Small intestine (tissue), 7 donors: ENCODE measurements around the gene ABTB2. TPM values are rescaled to one million over a fixed set of nuclear protein-coding genes. Genes with fewer than 3 reads are reported as not detected.

Experiments used
- DNase-seq, 2 donors: peaks; one replicate each; pipeline versions ENCODE4 v3.0.0 to v3.0.0-alpha.2; 2013
- FAIRE-seq: peaks from 2 replicates; lab custom pipeline; 2012; peaks lifted over from hg19 to GRCh38; lab: Jason Lieb, UNC
- H3K27ac ChIP-seq, 3 donors: one replicate each; pipeline ENCODE4 v1.5.1; 2013; ENCODE audit warnings: low read length in 2 of 3, mild to moderate bottlenecking in 2 of 3, control low read depth in 1 of 3, inconsistent platforms in 1 of 3, low read depth in 1 of 3, moderate library complexity in 1 of 3
- H3K27me3 ChIP-seq, 3 donors: one replicate each; pipeline ENCODE4 v1.6.1; 2013; ENCODE audit warnings: low read length in 3 of 3, inconsistent platforms in 1 of 3; ENCODE audit not compliant: control insufficient read depth in 3 of 3, insufficient read depth in 3 of 3
- H3K36me3 ChIP-seq, 3 donors: one replicate each; pipeline ENCODE4 v1.6.1; 2013; ENCODE audit warnings: low read length in 3 of 3, inconsistent platforms in 1 of 3, low read depth in 1 of 3, mild to moderate bottlenecking in 1 of 3, moderate library complexity in 1 of 3; ENCODE audit not compliant: control insufficient read depth in 3 of 3, insufficient read depth in 2 of 3
- H3K4me1 ChIP-seq, 3 donors: one replicate each; pipeline ENCODE4 v1.6.1; 2013; ENCODE audit warnings: low read length in 2 of 3, inconsistent platforms in 1 of 3, low read depth in 1 of 3, mild to moderate bottlenecking in 1 of 3, moderate library complexity in 1 of 3; ENCODE audit not compliant: control insufficient read depth in 3 of 3, insufficient read depth in 2 of 3
- H3K4me3 ChIP-seq, 3 donors: one replicate each; pipeline ENCODE4 v1.5.1; 2013; ENCODE audit warnings: low read length in 3 of 3, control low read depth in 1 of 3, inconsistent platforms in 1 of 3, low read depth in 1 of 3, mild to moderate bottlenecking in 1 of 3, moderate library complexity in 1 of 3
- H3K9me3 ChIP-seq, 2 donors: one replicate each; pipeline ENCODE4 v1.6.1; 2013; ENCODE audit warnings: low read depth in 1 of 2, low read length in 1 of 2; ENCODE audit not compliant: control insufficient read depth in 2 of 2, insufficient read depth in 1 of 2
- WGBS, 3 donors: extraction: QIAGEN DNeasy Blood & Tissue Kit; methylation state at CpG; one replicate each; pipeline ENCODE4 v1.1.7; 2013; 5-methylcytosine and 5-hydroxymethylcytosine counted together
- polyA plus RNA-seq, 4 donors: library from polyadenylated mRNA; stranded (reverse) in 3 of 4; unstranded in 1 of 4; fragments of 200-250 nt in 3 of 4; fragments of 120-200 nt in 1 of 4; gene quantifications; one replicate each; pipeline versions ENCODE4 v1.2.1 to v1.2.3, GENCODE V29; 2013
- donor health status: healthy with polysubstance abuse.
- donor health status: control.
- donor health status: control.
- donor health status: Bipolar disorder and iron deficiency.
- donor health status: healthy.

Gene ABTB2
- polyA plus RNA-seq, 4 donors: 0.64 to 25.1 (median 13.5) TPM

DNA sequence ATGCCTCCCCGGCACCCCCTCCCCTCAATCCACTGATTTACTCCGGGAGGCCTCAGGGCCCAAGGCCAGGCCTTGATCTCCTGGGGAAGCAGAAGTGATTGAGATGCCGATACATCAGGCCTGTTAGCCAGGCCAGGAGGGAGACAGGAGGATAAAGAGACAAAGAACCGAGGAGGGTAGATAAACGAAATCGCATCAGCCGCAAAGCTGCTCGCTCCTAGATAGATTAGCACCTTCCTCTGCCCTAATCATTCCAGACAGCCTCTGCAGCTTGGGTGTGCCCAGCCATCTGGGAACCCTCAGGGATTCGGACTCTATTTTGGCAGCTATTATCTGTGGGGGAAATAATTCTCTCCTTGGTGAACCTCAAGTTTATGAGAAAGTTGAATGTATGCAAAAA lies 121.2 kb downstream of the ABTB2 start:
- no peak for DNase-seq
- FAIRE-seq: no peak
- H3K9me3 ChIP-seq: no peaks in the 10 kb centered on the region
- WGBS, 3 donors: 90 to 96% (median 93%) methylated on average over 9 of the region's 9 CpGs
- H3K27ac ChIP-seq: no peak overlapping the region
- H3K27me3 ChIP-seq: peaks cover 0 to 3% (median 0%) of the 10 kb centered on the region in 3 donors
- H3K4me1 ChIP-seq: peaks cover 6 to 9% (median 9%) of the 10 kb centered on the region in 3 donors
- no peaks in the 10 kb centered on the region for H3K36me3 ChIP-seq
- H3K4me3 ChIP-seq: no peak overlapping the region

DNA sequence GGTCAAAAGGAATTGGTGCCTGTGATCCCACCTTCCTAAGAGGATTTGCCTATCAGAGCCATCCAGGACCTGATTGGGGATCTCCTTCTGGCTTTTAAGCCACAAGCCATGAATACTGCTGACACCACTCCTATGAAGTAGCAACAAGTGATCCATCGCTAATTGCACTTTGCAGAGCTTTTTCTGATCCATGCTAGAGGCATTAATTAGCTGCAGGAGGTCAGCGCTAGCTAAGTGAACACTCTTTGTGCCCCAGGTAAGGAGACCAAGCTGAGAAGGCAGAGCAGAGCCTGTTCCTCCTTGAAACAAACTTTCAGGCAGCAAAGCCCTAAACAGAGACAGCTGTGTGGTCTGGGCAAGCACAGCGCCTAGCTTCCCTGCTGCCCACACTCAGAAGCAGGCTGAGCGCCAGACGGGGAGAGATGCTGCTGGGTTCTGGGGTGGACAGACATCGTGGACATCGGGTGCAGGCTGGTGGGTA lies 122.2 kb downstream of the ABTB2 start:
- Histone ChIP-seq H3K9me3 (no peaks in the 10 kb centered on the region), H3K4me3 (no peak overlapping the region), H3K27me3 (peaks cover 0 to 3% (median 0%) of the 10 kb centered on the region in 3 donors), H3K27ac (peak overlapping the region in 1 of 3 donors; percentile 86), H3K36me3 (no peaks in the 10 kb centered on the region), H3K4me1 (peaks cover 5 to 9% (median 6%) of the 10 kb centered on the region in 3 donors)
- FAIRE-seq: no peak
- 82 to 84% (median 82%) methylated on average over 7 of the region's 7 CpGs for WGBS, 3 donors
- DNase-seq: no peak

DNA sequence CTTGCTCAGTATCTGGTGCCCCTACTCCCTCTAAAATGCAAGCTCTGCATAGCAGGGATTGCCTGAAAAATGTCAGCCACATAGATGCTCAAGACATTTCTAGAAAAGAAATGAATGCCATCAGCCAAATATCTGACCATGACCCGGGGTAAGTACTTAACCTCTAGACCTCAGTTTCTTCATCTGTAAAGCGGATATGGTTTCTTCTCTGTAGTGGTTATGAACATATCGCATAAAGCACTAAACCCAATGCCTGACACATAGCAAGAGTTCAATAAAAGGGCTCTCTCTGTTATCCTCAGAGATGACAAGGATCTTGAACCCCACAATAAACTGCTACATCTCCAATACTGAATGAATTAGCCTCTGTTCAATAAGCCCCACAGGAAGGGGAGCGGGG lies 122.6 kb downstream of the ABTB2 start:
- peak in 1 of 2 donors; percentile 28 for DNase-seq
- Histone ChIP-seq H3K4me3 (no peak overlapping the region), H3K9me3 (no peaks in the 10 kb centered on the region), H3K27ac (peak overlapping the region in 2 of 3 donors; percentile 26 to 86), H3K27me3 (peaks cover 0 to 3% (median 0%) of the 10 kb centered on the region in 3 donors), H3K4me1 (peaks cover 5 to 9% (median 6%) of the 10 kb centered on the region in 3 donors), H3K36me3 (no peaks in the 10 kb centered on the region)
- FAIRE-seq: no peak
- WGBS, 3 donors: 54 to 64% (median 55%) methylated on average over 4 of the region's 4 CpGs

DNA sequence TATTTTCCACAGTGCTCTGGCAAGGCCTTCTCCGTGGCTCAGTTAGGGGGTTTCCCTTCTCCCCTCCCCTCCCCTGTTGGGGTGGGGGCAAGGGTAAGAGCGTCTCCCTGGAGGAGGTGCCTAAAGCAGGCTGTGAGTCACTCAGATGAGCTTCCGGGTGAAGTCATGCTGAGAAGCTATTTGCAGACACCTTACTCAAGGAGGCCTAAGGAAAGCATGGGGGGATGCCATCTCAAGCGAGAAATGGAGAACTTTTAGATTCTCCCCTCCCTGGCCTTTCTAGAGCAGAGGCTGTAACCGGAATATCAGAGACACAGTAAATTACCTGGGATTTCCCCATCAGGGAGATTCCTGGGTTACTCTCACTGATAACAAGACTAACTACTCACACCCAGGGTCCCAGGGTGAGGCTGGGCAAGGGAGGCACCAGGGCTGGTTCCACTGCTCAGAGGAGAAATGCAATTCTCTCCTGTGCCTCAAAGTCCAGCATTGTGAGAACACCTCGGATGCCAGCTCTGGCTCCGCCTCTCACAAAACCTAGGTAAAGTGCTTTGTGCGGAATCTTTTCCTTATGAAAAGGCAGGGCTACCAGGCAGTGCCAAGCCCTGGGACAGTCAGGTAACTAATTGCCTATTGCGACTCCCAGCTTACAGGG lies 123.6 kb downstream of the ABTB2 start:
- H3K4me1 ChIP-seq: peaks cover 5 to 9% (median 6%) of the 10 kb centered on the region in 3 donors
- H3K27me3 ChIP-seq: peaks cover 0 to 3% (median 0%) of the 10 kb centered on the region in 3 donors
- FAIRE-seq (no peak), DNase-seq (peak; percentile 79 to 98)
- peak overlapping the region; percentile 58 to 86 (median 76) for H3K27ac ChIP-seq
- no peaks in the 10 kb centered on the region for H3K36me3 ChIP-seq
- H3K9me3 ChIP-seq: no peaks in the 10 kb centered on the region
- 11 to 50% (median 21%) methylated on average over 9 of the region's 9 CpGs for WGBS, 3 donors
- H3K4me3 ChIP-seq: no peak overlapping the region

DNA sequence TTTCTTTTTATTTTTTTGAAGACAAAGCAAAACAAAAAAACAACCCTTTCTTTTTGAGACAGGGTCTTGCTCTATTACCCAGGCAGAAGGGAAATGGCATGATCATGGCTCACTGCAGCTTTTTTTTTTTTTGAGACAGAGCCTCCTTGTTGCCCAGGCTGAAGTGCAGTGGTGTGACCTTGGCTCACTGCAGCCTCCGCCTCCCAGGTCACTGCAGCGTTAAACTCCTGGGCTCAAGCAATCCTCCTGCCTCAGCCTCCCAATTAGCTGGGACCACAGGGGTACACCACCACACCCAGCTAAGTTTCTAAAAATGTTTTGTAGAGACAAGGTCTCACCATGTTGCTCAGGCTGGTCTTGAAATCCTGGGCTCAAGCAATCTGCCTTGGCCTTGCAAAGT lies 124.6 kb downstream of the ABTB2 start:
- Histone ChIP-seq H3K27me3 (no peaks in the 10 kb centered on the region), H3K4me1 (peaks cover 5 to 9% (median 6%) of the 10 kb centered on the region in 3 donors), H3K4me3 (no peak overlapping the region), H3K9me3 (no peaks in the 10 kb centered on the region), H3K27ac (no peak overlapping the region), H3K36me3 (no peaks in the 10 kb centered on the region)
- DNase-seq (no peak), FAIRE-seq (no peak)
- 59 to 83% (median 75%) methylated on average over 2 of the region's 2 CpGs for WGBS, 3 donors

DNA sequence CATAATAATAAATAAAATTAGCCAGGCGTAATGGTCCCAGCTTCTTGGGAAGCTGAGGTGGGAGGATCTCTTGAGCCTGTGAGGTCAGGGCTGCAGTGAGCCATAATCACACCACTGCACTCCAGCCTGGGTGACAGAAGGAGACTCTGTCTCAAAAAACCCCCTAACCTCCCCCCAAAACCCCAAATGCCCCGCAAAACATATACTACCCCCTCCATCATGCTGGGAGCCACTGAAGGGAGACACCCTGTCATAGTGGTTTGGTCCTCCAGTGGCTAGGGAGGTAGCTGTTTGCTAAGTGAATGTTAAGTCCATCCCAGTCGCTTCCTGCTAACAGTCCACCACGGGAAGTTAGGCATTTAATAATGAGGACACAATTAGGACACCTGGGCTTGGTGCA lies 125.0 kb downstream of the ABTB2 start:
- Histone ChIP-seq H3K9me3 (no peaks in the 10 kb centered on the region), H3K27me3 (no peaks in the 10 kb centered on the region), H3K4me1 (peaks cover 5 to 9% (median 6%) of the 10 kb centered on the region in 3 donors), H3K36me3 (no peaks in the 10 kb centered on the region), H3K27ac (no peak overlapping the region), H3K4me3 (no peak overlapping the region)
- 74 to 87% (median 82%) methylated on average over 4 of the region's 4 CpGs for WGBS, 3 donors
- FAIRE-seq: no peak
- DNase-seq: no peak

DNA sequence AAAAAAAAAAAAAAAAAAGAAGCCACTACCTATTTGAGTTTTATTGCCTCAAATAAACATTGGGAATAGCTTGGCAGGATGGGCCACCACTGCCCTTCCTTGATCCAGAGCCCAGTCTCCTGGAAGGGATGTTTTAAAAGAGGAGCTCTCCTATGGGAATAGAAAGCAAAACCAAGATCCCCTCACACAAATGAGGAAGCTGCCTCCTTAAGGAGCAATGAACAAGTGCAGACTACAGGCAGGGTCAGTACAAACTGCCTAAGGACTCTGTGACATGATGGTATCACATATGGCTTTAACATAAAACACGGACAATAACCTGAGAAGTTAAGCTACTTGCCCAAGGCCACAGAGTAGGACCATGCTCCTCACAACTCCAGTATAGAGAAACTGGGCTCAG lies 131.6 kb downstream of the ABTB2 start:
- H3K36me3 ChIP-seq: no peaks in the 10 kb centered on the region
- peak overlapping the region in 1 of 3 donors; percentile 17 for H3K27ac ChIP-seq
- H3K4me3 ChIP-seq: no peak overlapping the region
- H3K27me3 ChIP-seq: no peaks in the 10 kb centered on the region
- no peaks in the 10 kb centered on the region for H3K9me3 ChIP-seq
- 32 to 50% (median 33%) methylated on average over 1 of the region's 1 CpG for WGBS, 3 donors
- DNase-seq (peak; percentile 51 to 79), FAIRE-seq (no peak)
- peaks cover 0 to 28% (median 3%) of the 10 kb centered on the region in 3 donors for H3K4me1 ChIP-seq

DNA sequence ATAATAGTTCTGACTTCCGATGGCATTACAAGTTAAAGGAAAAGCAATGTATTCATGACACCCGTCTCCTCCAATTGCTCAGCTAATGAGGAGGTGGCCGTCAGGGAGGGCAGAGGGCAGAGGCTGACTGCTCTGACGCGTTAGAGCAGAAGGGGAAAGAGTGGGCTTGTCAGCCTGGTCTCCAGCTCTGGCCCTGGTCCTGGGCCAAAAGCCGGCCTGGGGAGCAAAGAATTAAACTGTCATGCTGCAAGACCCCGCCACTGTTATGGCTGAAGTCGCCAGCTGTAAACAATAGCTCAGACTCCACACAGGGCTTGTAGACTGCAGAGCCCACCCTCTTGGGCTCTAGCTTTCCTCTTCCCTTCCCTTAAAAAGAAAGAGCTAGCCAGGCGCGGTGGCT lies 132.7 kb downstream of the ABTB2 start:
- H3K9me3 ChIP-seq: no peaks in the 10 kb centered on the region
- DNase-seq: peak; percentile 13 to 21
- FAIRE-seq: no peak
- no peak overlapping the region for H3K4me3 ChIP-seq
- WGBS, 3 donors: 24 to 58% (median 50%) methylated on average over 10 of the region's 10 CpGs
- H3K4me1 ChIP-seq: peaks cover 0 to 28% (median 3%) of the 10 kb centered on the region in 3 donors
- H3K36me3 ChIP-seq: no peaks in the 10 kb centered on the region
- H3K27me3 ChIP-seq: no peaks in the 10 kb centered on the region
- peak overlapping the region in 2 of 3 donors; percentile 37 to 67 for H3K27ac ChIP-seq
